Mammary epithelial cell (primary cell): ENCODE data around the gene BIN1.

Experiments
- EZH2 ChIP-seq: IDR thresholded peaks from 2 replicates; pipeline ENCODE4 v1.6.1; 2012; ENCODE audit warnings: low read length, inconsistent platforms, borderline replicate concordance
- TF ChIP-seq, protein P1 (sequence below), 2 donors: IDR thresholded peaks in 1 of 2; conservative IDR thresholded peaks in 1 of 2; 2 replicates each; pipeline ENCODE4 v1.5.1; 2011 to 2012; ENCODE audit warnings: inconsistent platforms in 2 of 2, low read length in 2 of 2, mild to moderate bottlenecking in 2 of 2, control low read depth in 1 of 2, low read depth in 1 of 2; ENCODE audit not compliant: insufficient read depth in 1 of 2; ENCODE audit errors: extremely low read depth in 1 of 2

DNA sequence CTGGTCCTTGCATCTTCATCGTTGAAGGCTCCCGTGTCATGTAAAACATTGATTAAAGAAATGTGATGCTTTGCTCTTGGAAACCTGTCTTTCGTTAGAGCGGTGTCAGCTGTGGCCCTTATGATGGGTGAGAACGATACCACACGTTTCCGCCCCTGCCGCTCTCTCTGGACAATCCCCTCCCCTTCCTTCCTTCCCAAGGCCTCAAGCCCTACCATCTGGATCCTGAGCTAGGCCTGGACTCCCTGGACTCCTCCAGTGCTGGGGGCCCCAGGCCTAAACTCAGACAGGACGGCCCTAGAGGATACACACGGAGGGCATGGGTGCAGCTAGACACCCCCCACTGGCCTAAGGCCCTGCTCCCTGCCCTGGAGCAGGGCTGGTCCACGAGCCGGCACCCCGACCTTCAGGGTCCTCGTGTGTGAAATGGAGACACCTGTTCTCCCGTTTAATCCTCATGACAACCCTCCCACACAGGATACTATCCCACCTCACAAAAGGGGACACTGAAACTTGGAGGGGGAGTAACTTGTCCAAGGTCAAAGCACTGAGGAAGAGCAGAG is 13.2 kb downstream of the BIN1 start:
- TF ChIP-seq, protein P1, sequence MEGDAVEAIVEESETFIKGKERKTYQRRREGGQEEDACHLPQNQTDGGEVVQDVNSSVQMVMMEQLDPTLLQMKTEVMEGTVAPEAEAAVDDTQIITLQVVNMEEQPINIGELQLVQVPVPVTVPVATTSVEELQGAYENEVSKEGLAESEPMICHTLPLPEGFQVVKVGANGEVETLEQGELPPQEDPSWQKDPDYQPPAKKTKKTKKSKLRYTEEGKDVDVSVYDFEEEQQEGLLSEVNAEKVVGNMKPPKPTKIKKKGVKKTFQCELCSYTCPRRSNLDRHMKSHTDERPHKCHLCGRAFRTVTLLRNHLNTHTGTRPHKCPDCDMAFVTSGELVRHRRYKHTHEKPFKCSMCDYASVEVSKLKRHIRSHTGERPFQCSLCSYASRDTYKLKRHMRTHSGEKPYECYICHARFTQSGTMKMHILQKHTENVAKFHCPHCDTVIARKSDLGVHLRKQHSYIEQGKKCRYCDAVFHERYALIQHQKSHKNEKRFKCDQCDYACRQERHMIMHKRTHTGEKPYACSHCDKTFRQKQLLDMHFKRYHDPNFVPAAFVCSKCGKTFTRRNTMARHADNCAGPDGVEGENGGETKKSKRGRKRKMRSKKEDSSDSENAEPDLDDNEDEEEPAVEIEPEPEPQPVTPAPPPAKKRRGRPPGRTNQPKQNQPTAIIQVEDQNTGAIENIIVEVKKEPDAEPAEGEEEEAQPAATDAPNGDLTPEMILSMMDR (conservative IDR thresholded peaks at IDR 0.05 in 1 of 2, IDR thresholded peaks at IDR 0.05 in 1 of 2; ENCODE audit: extremely low read depth in 1 of 2, insufficient read depth in 1 of 2, low read depth in 1 of 2, low read length in 2 of 2) = no peak
- no peak for TF ChIP-seq EZH2
